ENCODE results near the gene HSPB7.

The HSPB7 gene

DNA sequence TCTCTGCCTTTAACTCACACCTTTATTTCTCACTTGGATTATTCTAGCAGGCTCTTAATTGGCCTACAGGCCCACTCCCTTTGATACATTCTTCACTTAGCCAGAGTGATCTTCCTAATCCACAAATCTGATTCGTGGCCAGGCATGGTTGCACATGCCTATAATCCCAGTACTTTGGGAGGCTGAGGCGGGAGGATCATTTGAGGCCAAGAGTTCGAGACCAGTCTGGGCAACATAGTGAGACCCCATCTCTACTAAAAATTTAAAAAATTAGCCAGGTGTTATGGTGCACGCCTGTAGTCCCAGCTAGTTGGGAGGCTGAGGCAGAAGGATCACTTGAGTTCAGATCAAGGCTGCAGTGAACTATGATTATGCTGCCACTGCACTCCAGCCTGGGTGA, 44.1 kb downstream of the HSPB7 start:
- no peak for DNase-seq

DNA sequence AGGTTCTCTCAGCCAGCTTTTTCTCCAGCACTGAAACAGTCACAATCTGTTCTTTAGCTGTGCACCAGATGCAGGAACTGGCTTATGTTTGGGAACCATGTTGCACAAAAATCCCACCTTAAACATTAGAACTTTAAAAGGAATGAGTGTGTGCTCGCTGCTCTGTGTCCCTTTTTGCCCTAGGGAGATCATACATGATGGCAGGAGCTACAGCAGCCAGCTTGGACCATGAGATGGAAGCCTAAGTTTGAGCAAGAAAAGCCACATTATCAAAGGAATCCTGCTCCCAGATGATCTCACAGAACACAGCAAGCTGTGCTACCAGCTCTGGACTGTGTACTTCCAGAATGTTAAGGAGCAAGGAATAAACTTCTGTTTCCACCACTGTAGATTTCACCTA, 45.4 kb downstream of the HSPB7 start:
- no peak for DNase-seq

DNA sequence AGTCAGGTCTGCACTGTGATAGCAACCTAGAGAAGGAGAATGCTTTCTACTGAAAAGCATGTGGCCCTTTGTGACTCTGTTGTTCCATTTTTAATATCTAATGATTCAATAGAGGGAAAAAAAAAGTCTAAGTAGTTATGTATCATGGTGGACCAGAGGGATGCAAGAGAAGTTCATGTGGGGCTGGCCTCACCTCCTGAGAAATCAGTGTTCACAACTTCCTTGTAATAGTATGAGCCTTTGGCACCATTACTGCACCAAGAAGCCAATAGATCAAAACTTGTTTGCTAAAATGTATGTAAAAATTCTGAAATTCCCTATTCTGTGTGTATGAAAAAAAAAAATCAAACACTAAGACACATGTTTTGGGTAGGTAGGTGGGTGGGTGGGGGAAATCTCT, 46.9 kb downstream of the HSPB7 start:
- no peak for DNase-seq

DNA sequence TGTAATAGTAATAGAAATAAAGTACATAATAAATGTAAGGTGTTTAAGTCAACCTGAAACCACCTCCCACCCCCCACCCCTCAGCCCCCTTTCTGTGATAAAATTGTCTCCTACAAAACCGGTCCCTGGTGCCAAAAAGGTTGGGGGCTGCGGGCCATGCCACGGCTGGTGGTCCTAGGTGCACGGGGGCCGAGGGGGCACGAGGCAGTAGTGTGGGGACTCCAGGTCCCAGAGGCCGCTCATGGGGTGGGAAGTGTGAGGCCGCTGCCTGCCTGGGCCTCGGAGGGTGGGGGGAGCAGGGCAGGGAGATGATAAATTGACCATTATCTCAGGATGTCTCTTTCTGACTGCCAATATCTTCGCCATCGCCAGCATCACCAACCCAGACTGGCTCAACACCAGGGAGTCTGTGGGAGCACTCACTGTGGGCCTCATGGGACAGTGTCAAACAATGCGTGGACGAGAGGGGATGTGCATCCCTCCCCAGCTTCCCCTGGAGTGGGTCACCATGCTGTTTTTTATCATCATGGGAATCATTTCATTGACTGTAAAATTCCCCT, 48.4 kb downstream of the HSPB7 start:
- no peak for DNase-seq

DNA sequence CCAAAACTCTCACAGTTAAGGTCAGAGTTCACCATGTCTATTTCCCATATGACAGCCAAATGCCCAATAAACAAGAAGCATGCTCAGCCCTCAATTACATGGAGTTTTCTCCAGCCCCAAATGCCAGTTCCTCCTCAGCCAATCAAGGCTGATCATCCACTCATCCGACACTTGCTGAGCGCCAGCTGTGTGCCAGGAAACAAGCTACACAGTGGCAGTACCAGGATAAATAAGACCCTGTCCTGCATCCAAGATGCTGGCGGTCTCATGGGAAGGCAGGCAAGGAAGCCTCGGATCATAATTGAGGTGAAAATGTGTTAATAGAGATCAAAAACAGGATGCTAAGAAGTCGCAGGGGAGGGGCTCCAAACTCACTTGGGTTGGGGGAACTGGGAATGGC, 49.7 kb downstream of the HSPB7 start:
- no peak for DNase-seq

DNA sequence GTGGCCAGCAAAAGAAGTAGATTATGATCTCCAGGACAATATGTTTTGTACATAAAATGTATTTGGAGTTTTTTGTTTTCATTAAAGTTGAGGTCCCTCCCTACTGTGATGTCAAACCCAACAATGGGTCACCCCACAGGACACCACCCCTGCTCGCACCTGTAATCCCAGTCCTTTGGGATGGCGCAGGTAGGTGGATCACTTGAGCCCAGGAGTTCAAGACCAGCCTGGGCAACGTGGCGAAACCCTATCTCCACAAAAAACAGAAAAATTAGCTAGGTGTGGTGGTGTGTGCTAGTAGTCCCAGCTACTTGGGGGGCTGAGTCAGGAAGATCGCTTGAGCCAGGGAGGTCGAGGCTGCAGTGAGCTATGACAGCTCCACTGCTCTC, 50.9 kb downstream of the HSPB7 start:
- DNase-seq, result no peak

DNA sequence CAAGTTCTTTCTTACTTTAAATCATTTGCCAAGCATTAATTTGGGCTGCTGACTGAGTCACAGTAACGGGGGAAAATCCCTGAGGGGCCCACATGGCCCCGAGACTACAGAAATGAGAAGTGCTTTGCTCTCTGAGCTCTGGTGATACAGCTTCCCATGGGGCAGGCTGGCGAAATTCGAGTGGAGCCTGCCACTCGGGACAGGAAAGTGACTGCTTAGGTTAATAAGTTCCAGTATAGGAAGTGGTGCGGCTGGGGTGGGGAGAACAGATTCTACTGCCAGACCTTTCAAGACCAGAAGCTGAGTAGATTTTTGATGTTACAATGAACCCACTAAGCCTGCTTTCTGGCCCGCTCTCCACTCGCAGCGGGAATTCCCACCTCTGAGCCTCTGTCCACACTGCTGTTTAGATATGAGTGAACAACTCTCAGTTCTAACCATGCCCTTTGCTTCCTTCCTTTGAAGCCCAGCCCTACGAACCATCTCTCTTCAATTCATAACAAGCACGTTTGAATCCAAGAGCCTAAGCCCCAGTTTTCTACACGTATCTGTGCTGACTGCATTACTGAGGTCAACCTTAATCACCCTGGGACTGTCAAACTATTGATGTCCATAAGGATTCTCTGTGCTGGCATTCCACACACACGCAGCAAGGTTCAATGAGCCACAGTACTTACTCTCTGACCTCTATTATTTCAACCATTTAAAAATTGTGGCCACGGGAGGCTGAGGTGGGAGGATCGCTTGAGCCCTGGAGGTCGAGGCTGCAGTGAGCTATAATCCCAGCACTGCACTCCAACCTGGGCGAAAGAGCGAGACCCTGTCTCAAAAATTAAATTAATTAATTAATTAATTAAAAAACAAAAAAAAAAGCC, 51.5 kb downstream of the HSPB7 start:
- DNase-seq, result no peak

DNA sequence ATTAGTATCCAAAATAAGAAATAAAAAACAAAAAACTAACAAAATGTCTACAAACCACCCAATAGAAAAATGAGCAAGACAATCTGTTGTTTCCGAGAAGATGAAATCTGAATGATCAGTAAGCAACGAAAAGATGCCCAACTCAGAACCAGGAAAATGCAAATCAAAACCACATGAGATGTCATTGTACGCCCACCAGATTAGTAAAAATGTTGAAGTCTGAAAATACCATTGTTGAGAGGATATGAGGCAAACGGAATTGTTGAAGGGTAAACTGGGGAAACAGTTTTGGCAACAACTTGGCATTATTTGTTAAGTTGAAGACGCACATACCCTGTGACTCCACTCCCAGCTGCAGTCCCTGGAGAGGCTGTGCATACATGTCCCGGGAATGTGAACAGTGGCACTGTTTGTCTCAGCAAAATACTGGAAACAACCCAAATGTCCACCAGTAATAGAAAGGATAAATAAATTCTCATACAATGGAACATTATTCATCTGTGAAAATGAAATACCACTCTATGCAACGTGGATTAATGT, 52.5 kb downstream of the HSPB7 start:
- no peak for DNase-seq
